CD4-positive, alpha-beta memory T cell (primary cell): ENCODE data around the gene SMAD6. TPM values are rescaled to one million over a fixed set of nuclear protein-coding genes. Genes with fewer than 3 reads are reported as not detected.

Experiments used
- CTCF ChIA-PET: fragments of 350-600 bp; sonication (Branson Sonifier 250); formaldehyde crosslinking; loops from one replicate; lab custom pipeline; 2021; ENCODE audit warnings: inconsistent platforms; ENCODE audit not compliant: partially characterized antibody; lab: Charles Lee
- POLR2A ChIA-PET: fragments of 350-600 bp; sonication (Branson Sonifier 250); formaldehyde crosslinking; loops from one replicate; lab custom pipeline; 2021; ENCODE audit not compliant: partially characterized antibody; lab: Charles Lee
- DNase-seq, 5 donors: peaks; one replicate each; pipeline versions ENCODE4 v3.0.0 to v3.0.0-alpha.2; 2020 to 2022; ENCODE audit warnings: mixed read lengths in 1 of 5
- H3K27ac ChIP-seq: one replicate; pipeline ENCODE4 v1.7.0; 2013; ENCODE audit warnings: low read depth, low read length
- H3K27me3 ChIP-seq: 2 replicates; pipeline ENCODE4 v1.7.0; 2013; ENCODE audit warnings: mild to moderate bottlenecking, low read length, moderate library complexity; ENCODE audit not compliant: insufficient read depth
- H3K36me3 ChIP-seq: 2 replicates; pipeline ENCODE4 v1.7.0; 2013; ENCODE audit warnings: mild to moderate bottlenecking, low read length, moderate library complexity; ENCODE audit not compliant: insufficient read depth
- H3K4me1 ChIP-seq: 2 replicates; pipeline ENCODE4 v1.7.0; 2013; ENCODE audit warnings: mild to moderate bottlenecking, low read length, moderate library complexity; ENCODE audit not compliant: insufficient read depth
- H3K4me3 ChIP-seq, 2 donors: one replicate each; pipeline ENCODE4 v1.7.0; 2013; ENCODE audit warnings: low read length in 2 of 2, mild to moderate bottlenecking in 1 of 2
- H3K9me3 ChIP-seq, 2 donors: one replicate each; pipeline ENCODE4 v1.7.0; 2013; ENCODE audit warnings: low read length in 2 of 2, control low read depth in 1 of 2; ENCODE audit not compliant: control insufficient read depth in 1 of 2
- H3K27ac Mint-ChIP-seq, 7 donors: one replicate each; pipeline ENCODE4 v1.8.0; 2020 to 2021; ENCODE audit warnings: mixed read lengths in 7 of 7, mild to moderate bottlenecking in 6 of 7, inconsistent platforms in 3 of 7, moderate library complexity in 3 of 7
- H3K27me3 Mint-ChIP-seq, 2 donors: one replicate each; pipeline ENCODE4 v1.8.0; 2020 to 2021; ENCODE audit warnings: mixed read lengths in 2 of 2
- H3K36me3 Mint-ChIP-seq, 2 donors: one replicate each; pipeline ENCODE4 v1.8.0; 2020 to 2021; ENCODE audit warnings: mixed read lengths in 2 of 2, inconsistent platforms in 1 of 2, mild to moderate bottlenecking in 1 of 2
- H3K4me1 Mint-ChIP-seq, 4 donors: one replicate each; pipeline ENCODE4 v1.8.0; 2020 to 2021; ENCODE audit warnings: mixed read lengths in 4 of 4, mild to moderate bottlenecking in 1 of 4
- H3K4me3 Mint-ChIP-seq, 8 donors: one replicate each; pipeline ENCODE4 v1.8.0; 2020 to 2021; ENCODE audit warnings: mixed read lengths in 8 of 8, mild to moderate bottlenecking in 7 of 8, moderate library complexity in 6 of 8, inconsistent platforms in 3 of 8
- H3K9me3 Mint-ChIP-seq, 8 donors: one replicate each; pipeline ENCODE4 v1.8.0; 2020 to 2021; ENCODE audit warnings: mixed read lengths in 8 of 8, mild to moderate bottlenecking in 5 of 8, inconsistent platforms in 3 of 8, moderate library complexity in 1 of 8
- intact Hi-C: fragments of 100-400 bp; cut with micrococcal nuclease; formaldehyde crosslinking; loops from one replicate; pipeline ENCODE4 v1.15.1; 2023
- polyA plus RNA-seq, 2 donors: library from polyadenylated mRNA; unstranded; fragments of 300-500 nt; fragmentation: Illumina TruSeq; gene quantifications; one replicate each; pipeline ENCODE4 v1.2.3, GENCODE V29; 2021
- total RNA-seq, 2 experiments: library from RNA; stranded (reverse); gene quantifications; one replicate each; pipeline ENCODE4 v1.2.3, GENCODE V29; 2021

The SMAD6 gene
- total RNA-seq: under 1 TPM; 0.09 to 0.11 TPM
- not detected for polyA plus RNA-seq

- intact Hi-C loops: loop anchor here (10.0 kb wide), 2 partner anchors 87 to 1133 kb away; no protein-coding TSS in a partner anchor
- POLR2A ChIA-PET: interaction anchor here (1.0 to 1.1 kb wide), 2 partner anchors 29 to 142 kb away, joined by 3 to 4 read pairs; no protein-coding TSS in a partner anchor
These were observed at the start of gene SMAD6 for GRCh38 chr15:66702035-66702786. Gene SMAD6, plus strand, starts transcription at chr15:66702236. Its CDS starts 1,023 bp downstream, at chr15:66703259.

GRCh38 chr15:66652806-66653205 is 49.2 kb upstream of the SMAD6 start:
- Mint-ChIP-seq H3K4me1 (peaks cover 3 to 10% (median 4%) of the 10 kb centered on the region in 4 donors), H3K9me3 (peaks cover 0 to 2% (median 0%) of the 10 kb centered on the region in 8 donors), H3K27ac (peak overlapping the region in 1 of 7 donors; percentile 19), H3K27me3 (peaks cover 8 to 12% of the 10 kb centered on the region in 2 donors), H3K4me3 (no peak overlapping the region), H3K36me3 (no peaks in the 10 kb centered on the region)
- no peak for DNase-seq
- intact Hi-C loops: no loop called here
- ChIA-PET CTCF (no interaction called here), POLR2A (no interaction called here)
- H3K36me3 ChIP-seq: no peaks in the 10 kb centered on the region
- no peaks in the 10 kb centered on the region for H3K9me3 ChIP-seq
- no peaks in the 10 kb centered on the region for H3K27me3 ChIP-seq
- no peak overlapping the region for H3K27ac ChIP-seq
- no peak overlapping the region for H3K4me3 ChIP-seq
- no peaks in the 10 kb centered on the region for H3K4me1 ChIP-seq

More at GRCh38 chr15:66702035-66702786, at the start of gene SMAD6:
- Histone ChIP-seq H3K27me3 (peaks cover 15% of the 10 kb centered on the region), H3K4me1 (peaks cover 19% of the 10 kb centered on the region), H3K36me3 (no peaks in the 10 kb centered on the region), H3K4me3 (peak within 1 kb of the TSS; percentile 52 to 86), H3K9me3 (no peaks in the 10 kb centered on the region), H3K27ac (no peak within 1 kb of the TSS)
- Mint-ChIP-seq H3K9me3 (no peaks in the 10 kb centered on the region), H3K4me1 (peaks cover 11 to 32% (median 19%) of the 10 kb centered on the region in 4 donors), H3K27me3 (peaks cover 8 to 22% of the 10 kb centered on the region in 2 donors), H3K4me3 (peak within 1 kb of the TSS; percentile 85 to 96 (median 89)), H3K36me3 (peaks cover 0 to 3% of the 10 kb centered on the region in 2 donors), H3K27ac (peak within 1 kb of the TSS in 6 of 7 donors; percentile 13 to 89 (median 76))
- CTCF ChIA-PET: no interaction called here
- peak; percentile 49 to 87 (median 53) for DNase-seq

GRCh38 chr15:66653398-66653797 is 48.6 kb upstream of the SMAD6 start:
- Histone ChIP-seq H3K4me1 (no peaks in the 10 kb centered on the region), H3K27me3 (no peaks in the 10 kb centered on the region), H3K36me3 (no peaks in the 10 kb centered on the region), H3K4me3 (no peak overlapping the region), H3K9me3 (no peaks in the 10 kb centered on the region), H3K27ac (no peak overlapping the region)
- peaks cover 0 to 2% (median 0%) of the 10 kb centered on the region in 8 donors for H3K9me3 Mint-ChIP-seq
- ChIA-PET POLR2A (no interaction called here), CTCF (no interaction called here)
- peak overlapping the region in 1 of 7 donors; percentile 27 for H3K27ac Mint-ChIP-seq
- H3K4me1 Mint-ChIP-seq: peaks cover 3 to 10% (median 4%) of the 10 kb centered on the region in 4 donors
- peak overlapping the region in 1 of 8 donors; percentile 20 for H3K4me3 Mint-ChIP-seq
- no peak for DNase-seq
- intact Hi-C loops: no loop called here
- H3K27me3 Mint-ChIP-seq: peaks cover 8 to 12% of the 10 kb centered on the region in 2 donors
- no peaks in the 10 kb centered on the region for H3K36me3 Mint-ChIP-seq

GRCh38 chr15:66653852-66654251 is 48.2 kb upstream of the SMAD6 start:
- ChIA-PET CTCF (no interaction called here), POLR2A (no interaction called here)
- no peak for DNase-seq
- Mint-ChIP-seq H3K4me1 (peaks cover 3 to 10% (median 4%) of the 10 kb centered on the region in 4 donors), H3K4me3 (peak overlapping the region in 5 of 8 donors; percentile 26 to 70 (median 43)), H3K27me3 (peaks cover 9 to 12% of the 10 kb centered on the region in 2 donors), H3K9me3 (peaks cover 0 to 2% (median 0%) of the 10 kb centered on the region in 8 donors), H3K36me3 (no peaks in the 10 kb centered on the region), H3K27ac (peak overlapping the region in 1 of 7 donors; percentile 57)
- no peaks in the 10 kb centered on the region for H3K36me3 ChIP-seq
- no peak overlapping the region for H3K4me3 ChIP-seq
- no peak overlapping the region for H3K27ac ChIP-seq
- H3K4me1 ChIP-seq: no peaks in the 10 kb centered on the region
- H3K27me3 ChIP-seq: no peaks in the 10 kb centered on the region
- no peaks in the 10 kb centered on the region for H3K9me3 ChIP-seq
- intact Hi-C loops: no loop called here

- Histone ChIP-seq H3K27me3 (no peaks in the 10 kb centered on the region), H3K36me3 (no peaks in the 10 kb centered on the region), H3K4me1 (no peaks in the 10 kb centered on the region), H3K4me3 (no peak overlapping the region), H3K27ac (no peak overlapping the region), H3K9me3 (no peaks in the 10 kb centered on the region)
- intact Hi-C loops: no loop called here
- CTCF ChIA-PET: no interaction called here
- Mint-ChIP-seq H3K9me3 (peaks cover 0 to 2% (median 0%) of the 10 kb centered on the region in 8 donors), H3K36me3 (no peaks in the 10 kb centered on the region), H3K27me3 (peaks cover 11 to 14% of the 10 kb centered on the region in 2 donors), H3K27ac (peak overlapping the region in 1 of 7 donors; percentile 23), H3K4me1 (peaks cover 3 to 10% (median 4%) of the 10 kb centered on the region in 4 donors), H3K4me3 (peak overlapping the region in 5 of 8 donors; percentile 26 to 70 (median 43))
- no peak for DNase-seq
- POLR2A ChIA-PET: no interaction called here
These were observed 47.7 kb upstream of the SMAD6 start for GRCh38 chr15:66654361-66654738.

GRCh38 chr15:66654739-66655375 is 47.2 kb upstream of the SMAD6 start:
- H3K9me3 Mint-ChIP-seq: peaks cover 0 to 2% (median 0%) of the 10 kb centered on the region in 8 donors
- intact Hi-C loops: no loop called here
- peaks cover 3 to 10% (median 4%) of the 10 kb centered on the region in 4 donors for H3K4me1 Mint-ChIP-seq
- no peaks in the 10 kb centered on the region for H3K36me3 ChIP-seq
- no peak overlapping the region for H3K27ac ChIP-seq
- ChIA-PET CTCF (no interaction called here), POLR2A (no interaction called here)
- H3K4me3 ChIP-seq: no peak overlapping the region
- H3K27ac Mint-ChIP-seq: no peak overlapping the region
- H3K4me1 ChIP-seq: no peaks in the 10 kb centered on the region
- H3K4me3 Mint-ChIP-seq: peak overlapping the region in 3 of 8 donors; percentile 43 to 62 (median 46)
- H3K27me3 ChIP-seq: no peaks in the 10 kb centered on the region
- peak in 2 of 5 donors; percentile 10 to 22 for DNase-seq
- peaks cover 11 to 14% of the 10 kb centered on the region in 2 donors for H3K27me3 Mint-ChIP-seq
- H3K9me3 ChIP-seq: no peaks in the 10 kb centered on the region
- no peaks in the 10 kb centered on the region for H3K36me3 Mint-ChIP-seq

- H3K36me3 Mint-ChIP-seq: no peaks in the 10 kb centered on the region
- H3K4me1 Mint-ChIP-seq: peaks cover 3 to 10% (median 4%) of the 10 kb centered on the region in 4 donors
- CTCF ChIA-PET: no interaction called here
These were observed 46.5 kb upstream of the SMAD6 start for GRCh38 chr15:66655511-66655910.

More at GRCh38 chr15:66655511-66655910, 46.5 kb upstream of the SMAD6 start:
- Histone ChIP-seq H3K4me3 (no peak overlapping the region), H3K36me3 (no peaks in the 10 kb centered on the region), H3K27ac (no peak overlapping the region), H3K4me1 (no peaks in the 10 kb centered on the region), H3K27me3 (no peaks in the 10 kb centered on the region), H3K9me3 (no peaks in the 10 kb centered on the region)
- Mint-ChIP-seq H3K4me3 (peak overlapping the region in 6 of 8 donors; percentile 27 to 62 (median 49)), H3K27ac (no peak overlapping the region), H3K27me3 (peaks cover 11 to 14% of the 10 kb centered on the region in 2 donors), H3K9me3 (peaks cover 0 to 2% (median 0%) of the 10 kb centered on the region in 8 donors)
- DNase-seq: no peak
- POLR2A ChIA-PET: no interaction called here
- intact Hi-C loops: no loop called here
